ENCODE data around the gene SERPINA10.
"Not testable (repeated sequence)": the region's sequence is repeated elsewhere in the genome, so short reads cannot be mapped to it uniquely, and the experiment has no call there.

Gene SERPINA10

DNA sequence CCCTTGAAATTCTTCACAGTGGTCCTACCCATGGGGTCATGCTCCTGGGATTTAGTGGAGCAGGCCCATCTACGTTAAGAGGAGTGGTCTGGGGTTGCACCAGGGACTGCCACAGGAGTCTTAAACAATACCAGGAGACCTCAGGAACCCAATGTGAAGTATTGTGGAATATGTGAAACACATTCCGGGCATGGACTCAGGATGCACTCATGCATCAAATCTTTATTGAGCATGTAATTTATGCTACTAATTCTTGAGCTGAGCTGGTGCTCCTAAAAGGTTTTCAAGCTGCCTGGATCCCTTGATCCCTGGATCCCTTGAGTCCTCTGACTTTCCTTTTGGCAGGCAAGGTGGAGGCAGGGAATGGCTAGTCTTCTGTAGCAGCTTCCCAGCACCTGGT, 8.8 kb downstream of the SERPINA10 start:
- DNase-seq (ENCODE audit: low spot score) = no peak

DNA sequence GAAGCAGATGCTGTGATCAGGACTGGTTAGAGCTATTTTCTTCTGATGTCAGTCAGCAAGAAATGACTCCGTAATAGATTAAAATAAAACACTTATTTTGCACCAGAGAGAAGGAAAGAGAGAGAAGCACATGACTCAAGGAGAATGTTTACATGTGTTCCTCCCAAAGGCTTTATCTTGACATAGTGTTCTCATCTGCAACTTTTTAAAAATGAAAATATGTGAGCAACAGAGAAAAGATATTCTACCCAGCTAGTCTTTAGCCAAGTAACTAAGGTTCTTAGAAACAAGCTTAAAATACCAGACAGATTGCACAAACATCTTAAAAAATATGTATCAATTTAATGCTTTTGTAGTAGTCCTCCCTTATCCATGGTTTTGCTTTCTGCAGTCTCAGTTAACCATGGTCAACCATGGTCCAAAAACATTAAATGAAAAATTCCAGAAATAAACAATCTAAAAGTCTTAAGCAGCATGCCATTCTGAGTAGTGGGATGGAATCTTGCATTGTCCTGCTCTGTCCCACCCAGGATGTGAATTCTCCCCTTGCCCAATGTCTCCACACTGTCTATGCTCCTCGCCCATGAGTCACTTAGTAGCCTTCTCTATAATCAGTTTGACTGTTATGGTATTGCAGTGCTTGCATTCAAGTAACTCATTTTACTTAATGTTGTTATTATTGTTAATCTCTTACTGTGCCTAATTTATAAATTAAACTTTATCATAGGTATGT, 9.9 kb downstream of the SERPINA10 start:
- no peak for DNase-seq (ENCODE audit: low spot score)

DNA sequence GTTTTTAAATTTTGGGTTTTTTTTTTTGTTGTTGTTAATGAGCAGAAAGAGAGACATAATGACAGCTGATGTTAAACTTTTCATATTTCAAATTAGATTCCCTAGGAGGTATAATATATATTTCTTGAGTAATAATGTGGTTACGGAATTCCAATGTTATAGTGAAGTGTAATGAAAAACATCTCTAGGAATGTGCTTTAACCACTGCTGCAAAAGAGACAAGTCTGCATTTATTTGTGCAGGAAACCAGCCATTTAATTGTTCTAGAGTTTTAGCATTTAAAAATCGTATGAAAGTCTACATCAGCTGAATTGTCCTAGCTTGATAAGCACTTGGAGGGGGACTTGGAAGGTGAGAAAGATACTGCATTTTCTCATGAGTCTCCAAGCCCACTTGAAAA, 14.3 kb downstream of the SERPINA10 start:
- DNase-seq (ENCODE audit: low spot score) = no peak

DNA sequence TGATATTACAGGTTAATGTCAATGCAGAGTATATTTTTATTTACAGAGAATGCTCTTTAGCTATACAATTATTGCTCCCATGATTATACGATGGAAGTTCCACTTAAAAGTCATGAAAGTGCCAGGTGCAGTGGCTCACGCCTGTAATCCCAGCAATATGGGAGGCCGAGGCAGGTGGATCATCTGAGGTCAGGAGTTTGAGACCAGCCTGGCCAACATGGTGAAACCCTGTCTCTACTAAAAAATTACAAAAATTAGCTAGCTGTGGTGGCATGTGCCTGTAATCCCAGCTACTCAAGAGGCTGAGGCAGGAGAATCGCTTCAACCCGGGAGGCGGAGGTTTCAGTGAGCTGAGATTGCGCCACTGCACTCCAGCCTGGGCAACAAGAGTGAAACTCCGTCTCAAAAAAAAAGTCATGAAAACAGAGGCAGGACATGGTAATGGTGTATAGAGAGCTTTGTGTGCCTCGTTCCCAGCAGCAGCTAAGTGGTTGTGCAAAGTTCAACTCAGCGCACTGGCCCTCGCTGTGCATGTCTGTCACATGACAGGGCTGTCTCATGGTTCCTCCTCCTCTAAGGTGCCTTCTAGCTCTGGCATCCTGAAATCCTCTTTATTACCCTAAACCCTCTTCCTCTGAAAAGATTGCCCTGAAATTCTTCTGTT, 16.0 kb downstream of the SERPINA10 start:
- not testable (repeated sequence) for DNase-seq (ENCODE audit: low spot score)

DNA sequence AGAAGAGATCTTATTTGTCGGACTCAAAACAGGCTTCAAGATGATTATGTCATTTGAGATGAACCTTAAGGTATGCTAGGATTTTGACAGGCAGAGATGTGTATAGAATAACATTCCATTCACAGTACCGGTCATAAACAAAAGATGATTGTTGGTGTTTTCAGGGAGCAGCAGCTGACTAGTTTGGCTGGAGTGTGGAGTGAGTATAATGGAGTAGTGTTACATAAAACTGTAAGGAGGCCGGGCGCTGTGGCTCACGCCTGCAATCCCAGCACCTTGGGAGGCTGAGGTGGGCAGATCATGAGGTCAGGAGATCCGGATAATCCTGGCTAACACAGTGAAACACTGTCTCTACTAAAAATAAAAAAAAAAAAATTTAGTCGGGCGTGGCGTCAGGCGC, 23.9 kb downstream of the SERPINA10 start:
- DNase-seq (ENCODE audit: low spot score) = no peak

DNA sequence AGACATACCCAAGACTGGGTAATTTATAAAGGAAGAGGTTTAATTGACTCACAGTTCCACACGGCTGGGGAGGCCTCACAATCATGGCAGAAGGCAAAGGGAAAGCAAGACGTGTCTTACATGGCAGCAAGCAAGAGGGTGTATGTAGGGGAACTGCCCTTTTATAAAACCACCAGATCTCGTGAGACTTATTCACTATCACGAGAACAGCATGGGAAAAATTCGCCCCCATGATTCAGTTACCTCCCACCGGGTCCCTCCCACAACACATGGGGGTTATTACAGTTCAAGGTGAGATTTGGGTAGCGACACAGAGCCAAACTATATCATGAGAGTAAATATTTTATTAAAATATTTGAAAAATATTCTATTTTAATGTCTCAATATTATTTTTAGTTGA, 24.5 kb downstream of the SERPINA10 start:
- DNase-seq (ENCODE audit: low spot score) = not testable (repeated sequence)

DNA sequence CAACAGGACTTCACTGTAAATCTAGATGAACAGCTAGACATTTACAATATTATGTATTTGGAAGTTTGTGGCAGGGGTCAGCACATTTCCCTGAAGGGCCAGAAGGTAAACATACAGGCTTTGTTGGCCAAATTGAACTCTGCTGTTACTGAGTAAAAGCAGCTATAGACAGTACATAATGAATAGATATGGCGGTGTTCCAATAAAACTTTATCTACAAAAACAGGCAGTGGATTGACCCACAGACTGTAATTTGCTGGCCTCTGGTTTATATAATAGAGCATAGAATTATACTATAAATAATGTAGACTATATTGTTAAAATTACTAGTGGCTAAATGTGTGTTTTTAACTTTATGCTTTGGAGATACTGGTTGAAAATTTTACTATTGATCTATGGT, 25.7 kb downstream of the SERPINA10 start:
- no peak for DNase-seq (ENCODE audit: low spot score)

DNA sequence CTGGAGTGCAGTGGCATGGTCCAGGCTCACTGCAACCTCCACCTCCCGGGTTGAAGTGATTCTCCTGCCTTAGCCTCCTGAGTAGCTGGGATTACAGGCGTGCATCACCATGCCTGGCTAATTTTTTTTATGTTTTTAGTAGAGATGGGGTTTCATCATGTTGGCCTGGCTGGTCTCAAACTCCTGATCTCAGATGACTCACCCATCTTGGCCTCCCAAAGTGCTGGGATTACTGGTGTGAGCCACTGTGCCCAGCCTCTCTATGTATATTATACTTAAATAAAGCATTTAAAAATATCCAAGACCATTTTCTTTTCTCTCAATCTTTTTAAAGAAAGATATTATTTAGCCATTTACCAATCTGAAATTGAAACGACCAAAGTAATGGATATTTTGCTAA, 28.9 kb downstream of the SERPINA10 start:
- DNase-seq (ENCODE audit: low spot score) = not testable (repeated sequence)

DNA sequence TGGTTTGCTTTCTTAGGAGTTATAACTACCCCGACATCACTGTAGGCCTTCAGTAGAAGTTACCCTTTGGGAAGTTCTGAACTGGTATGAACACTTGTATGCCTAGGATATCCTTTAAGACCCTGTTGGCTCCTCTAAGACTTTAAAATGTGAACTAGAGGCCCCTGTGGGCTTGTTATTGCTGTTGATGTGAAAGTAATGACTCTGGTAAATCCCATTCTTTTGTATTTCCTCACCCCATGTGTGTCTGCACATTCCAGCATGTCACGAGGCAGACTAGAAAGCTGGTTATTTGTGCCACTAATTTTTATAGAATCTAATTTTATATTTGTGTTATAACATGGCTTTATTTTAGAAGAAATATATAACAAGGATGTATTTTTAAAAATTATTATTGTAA, 48.9 kb downstream of the SERPINA10 start:
- DNase-seq (ENCODE audit: low spot score) = no peak

DNA sequence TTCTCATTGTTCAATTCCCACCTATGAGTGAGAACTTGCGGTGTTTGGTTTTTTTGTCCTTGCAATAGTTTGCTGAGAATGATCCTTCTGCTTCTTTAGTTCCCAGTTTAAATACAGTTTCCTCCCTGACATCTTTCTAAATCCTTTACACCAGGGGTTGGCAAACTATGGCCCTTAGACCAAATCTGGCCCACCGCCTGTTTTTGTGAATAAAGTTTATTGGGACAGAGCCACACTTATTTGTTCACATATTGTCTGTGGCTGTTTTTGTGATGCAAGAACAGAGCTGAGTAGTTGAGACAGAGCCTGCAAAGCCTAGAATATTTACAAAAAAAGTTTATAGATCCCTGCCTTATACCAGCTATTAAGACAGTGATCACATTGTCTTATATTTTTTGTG, 53.7 kb downstream of the SERPINA10 start:
- DNase-seq (ENCODE audit: low spot score) = no peak

DNA sequence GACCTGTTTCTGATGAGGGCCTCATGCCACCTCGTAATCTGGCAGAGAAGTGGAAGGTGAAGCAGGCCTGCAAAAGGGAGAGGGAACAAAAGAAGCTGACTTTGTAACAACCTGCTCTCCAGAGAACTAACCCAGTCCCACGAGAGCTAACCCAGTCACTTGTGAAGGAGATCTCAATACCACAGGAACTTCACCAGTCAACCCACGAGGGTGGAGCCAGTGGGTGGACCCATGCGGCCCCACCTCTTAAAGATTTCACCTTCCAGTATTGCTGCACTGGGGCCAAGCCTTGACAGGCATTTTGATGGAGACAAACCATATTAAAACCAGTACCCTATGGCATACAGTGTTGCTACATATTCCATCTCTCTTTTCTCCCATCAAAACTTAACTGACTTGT, 55.1 kb downstream of the SERPINA10 start:
- no peak for DNase-seq (ENCODE audit: low spot score)

DNA sequence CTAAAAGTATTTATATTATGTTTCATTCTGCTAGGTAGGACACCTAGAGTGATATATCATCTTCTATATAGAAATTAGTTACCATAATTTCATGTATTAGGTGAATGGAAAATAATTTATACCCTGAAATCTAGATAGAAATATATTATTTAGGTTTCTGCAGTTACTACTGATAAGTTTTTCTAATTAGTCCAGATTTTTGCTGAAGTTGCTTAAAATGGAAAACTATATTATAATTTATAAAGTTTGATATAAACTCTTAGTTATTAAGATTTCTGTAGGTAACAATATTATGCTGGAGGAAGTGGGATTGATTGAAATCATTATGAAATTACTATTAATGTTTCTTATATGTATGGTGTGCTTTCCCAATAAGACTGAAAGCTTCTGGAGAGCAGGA, 56.0 kb downstream of the SERPINA10 start:
- DNase-seq (ENCODE audit: low spot score) = no peak
